ENCODE data around the gene AK8.

DNA sequence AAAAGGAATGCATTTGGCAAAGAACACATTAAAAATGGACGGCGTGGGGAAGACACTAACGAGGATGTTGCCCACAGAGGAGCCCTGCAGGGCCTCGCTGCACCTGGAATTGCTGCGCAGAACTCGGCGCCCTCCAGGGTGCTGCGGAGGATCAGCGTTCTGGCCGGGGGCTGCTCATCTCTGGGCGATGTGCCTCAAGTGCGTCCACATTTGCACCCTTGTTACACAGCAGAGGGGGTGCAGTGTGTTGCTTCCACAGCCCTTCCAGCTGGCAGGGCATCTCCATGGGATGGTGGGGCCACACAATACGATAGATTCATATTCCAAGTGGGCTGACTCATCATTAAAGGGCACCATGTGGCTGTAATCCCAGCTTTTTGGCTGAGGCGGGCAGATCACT, 63.1 kb downstream of the AK8 start:
- TF ChIP-seq ZNF143 (CRISPR knock-in tag; IDR thresholded peaks at IDR 0.05) (no peak), ZZZ3 (IDR thresholded peaks at IDR 0.05) (no peak)

All from K562 (cell line).